Upper lobe of right lung (tissue), 1 donor: ENCODE results near the gene SND1. TPM values are rescaled to one million over a fixed set of nuclear protein-coding genes. Genes with fewer than 3 reads are reported as not detected.

ENCODE experiments used
- ATAC-seq: fragments of 200-7000 bp; cut with Tn5 transposase; one replicate; pipeline ENCODE4 v1.9.1; 2020; ENCODE audit warnings: mild to moderate bottlenecking, moderate library complexity
- DNase-seq: peaks from one replicate; pipeline ENCODE4 v3.0.0-alpha.2; 2020
- H3K27ac ChIP-seq: fragments of 200-600 bp; one replicate; pipeline ENCODE4 v1.8.0; 2022
- H3K27me3 ChIP-seq: fragments of 200-600 bp; one replicate; pipeline ENCODE4 v1.8.0; 2022; ENCODE audit warnings: mild to moderate bottlenecking
- H3K36me3 ChIP-seq: fragments of 200-600 bp; one replicate; pipeline ENCODE4 v1.8.0; 2022
- H3K4me1 ChIP-seq: fragments of 200-600 bp; one replicate; pipeline ENCODE4 v1.8.0; 2022
- H3K4me3 ChIP-seq: fragments of 200-600 bp; one replicate; pipeline ENCODE4 v1.8.0; 2022; ENCODE audit warnings: mild to moderate bottlenecking
- H3K9me3 ChIP-seq: fragments of 200-600 bp; one replicate; pipeline ENCODE4 v1.8.0; 2022
- CTCF ChIP-seq: fragments of 200-600 bp; IDR thresholded peaks from one replicate; pipeline ENCODE4 v1.8.0; 2022; ENCODE audit warnings: antibody characterized with exemption
- intact Hi-C: fragments of 100-400 bp; cut with DNase I; formaldehyde crosslinking; loops from one replicate; pipeline ENCODE4 v1.11.0; 2022
- total RNA-seq: library from RNA; stranded (reverse); fragmentation: NEBNext Ultra II Directional; extraction: Animal tissue kit (Norgen Biotek cat#: 25700); gene quantifications from one replicate; pipeline ENCODE4 v1.2.1, GENCODE V29; 2021
- donor health status: DM: no; HTN: yes; CAD: no; lungs with severe emphysema.

SND1 gene
- total RNA-seq, 1 donor from 2014 or later, result 150 TPM

GRCh38 chr7:127874951-127875608, 223.1 kb downstream of the SND1 start:
- no peak for DNase-seq
- Histone ChIP-seq H3K4me3 (no peak overlapping the region), H3K27me3 (no peaks in the 10 kb centered on the region), H3K36me3 (no peaks in the 10 kb centered on the region), H3K4me1 (peaks cover 8% of the 10 kb centered on the region), H3K27ac (no peak overlapping the region), H3K9me3 (no peaks in the 10 kb centered on the region)
- intact Hi-C loops, result no loop called here
- no peak for TF ChIP-seq CTCF
- no peak for ATAC-seq

GRCh38 chr7:127876393-127876792, 224.4 kb downstream of the SND1 start:
- H3K4me1 ChIP-seq, result peaks cover 8% of the 10 kb centered on the region
- no peaks in the 10 kb centered on the region for H3K9me3 ChIP-seq
- TF ChIP-seq CTCF, result no peak
- intact Hi-C loops, result no loop called here
- no peak overlapping the region for H3K4me3 ChIP-seq
- DNase-seq, result no peak
- H3K36me3 ChIP-seq, result no peaks in the 10 kb centered on the region
- H3K27ac ChIP-seq, result no peak overlapping the region
- ATAC-seq, result no peak
- H3K27me3 ChIP-seq, result no peaks in the 10 kb centered on the region

- Histone ChIP-seq H3K4me3 (no peak overlapping the region), H3K27ac (no peak overlapping the region), H3K27me3 (no peaks in the 10 kb centered on the region), H3K9me3 (no peaks in the 10 kb centered on the region), H3K4me1 (peaks cover 8% of the 10 kb centered on the region), H3K36me3 (no peaks in the 10 kb centered on the region)
- TF ChIP-seq CTCF, result no peak
- intact Hi-C loops, result no loop called here
- DNase-seq, result no peak
- no peak for ATAC-seq
These were observed 226.0 kb downstream of the SND1 start for GRCh38 chr7:127877951-127878350.

- Histone ChIP-seq H3K27ac (no peak overlapping the region), H3K4me1 (peaks cover 8% of the 10 kb centered on the region), H3K27me3 (no peaks in the 10 kb centered on the region), H3K4me3 (no peak overlapping the region), H3K9me3 (no peaks in the 10 kb centered on the region), H3K36me3 (no peaks in the 10 kb centered on the region)
- no peak for TF ChIP-seq CTCF
- intact Hi-C loops, result no loop called here
- ATAC-seq (no peak), DNase-seq (no peak)
These were observed 226.8 kb downstream of the SND1 start for GRCh38 chr7:127878791-127879190.

GRCh38 chr7:127879436-127879835, 227.4 kb downstream of the SND1 start:
- Histone ChIP-seq H3K4me1 (peaks cover 12% of the 10 kb centered on the region), H3K27ac (no peak overlapping the region), H3K27me3 (no peaks in the 10 kb centered on the region), H3K4me3 (no peak overlapping the region), H3K9me3 (no peaks in the 10 kb centered on the region), H3K36me3 (no peaks in the 10 kb centered on the region)
- ATAC-seq, result no peak
- no peak for DNase-seq
- no peak for TF ChIP-seq CTCF
- intact Hi-C loops, result no loop called here

- no peaks in the 10 kb centered on the region for H3K27me3 ChIP-seq
- intact Hi-C loops, result no loop called here
- no peaks in the 10 kb centered on the region for H3K9me3 ChIP-seq
- no peaks in the 10 kb centered on the region for H3K36me3 ChIP-seq
- peaks cover 13% of the 10 kb centered on the region for H3K4me1 ChIP-seq
- no peak overlapping the region for H3K27ac ChIP-seq
- ATAC-seq, result no peak
- H3K4me3 ChIP-seq, result no peak overlapping the region
- TF ChIP-seq CTCF, result no peak
- no peak for DNase-seq
These were observed 227.9 kb downstream of the SND1 start for GRCh38 chr7:127879942-127880341.
